Epithelial cell of proximal tubule (primary cell): Measurements from ENCODE around the gene ZNF124. TPM values are rescaled to one million over a fixed set of nuclear protein-coding genes. Genes with fewer than 3 reads are reported as not detected.
"Not testable (repeated sequence)": the region's sequence is repeated elsewhere in the genome, so short reads cannot be mapped to it uniquely, and the experiment has no call there.

Experiments
- DNase-seq: peaks from one replicate; pipeline ENCODE4 v3.0.0-alpha.2; 2011; ENCODE audit warnings: low read depth
- H3K4me3 ChIP-seq: 2 replicates; pipeline ENCODE4 v1.5.1; 2011; ENCODE audit warnings: low read depth, mild to moderate bottlenecking, low read length
- total RNA-seq: library from RNA; depleted of rRNA; stranded (reverse); fragments of >200 nt; gene quantifications from 2 replicates; pipeline ENCODE4 v1.2.3, GENCODE V29; 2015
- TF ChIP-seq, protein P1 (sequence below): conservative IDR thresholded peaks from 2 replicates; pipeline ENCODE4 v1.5.1; 2012; ENCODE audit warnings: low read depth, mild to moderate bottlenecking, low read length

ZNF124 gene
- total RNA-seq = 15.4 and 20.3 TPM in 2 replicates

DNA sequence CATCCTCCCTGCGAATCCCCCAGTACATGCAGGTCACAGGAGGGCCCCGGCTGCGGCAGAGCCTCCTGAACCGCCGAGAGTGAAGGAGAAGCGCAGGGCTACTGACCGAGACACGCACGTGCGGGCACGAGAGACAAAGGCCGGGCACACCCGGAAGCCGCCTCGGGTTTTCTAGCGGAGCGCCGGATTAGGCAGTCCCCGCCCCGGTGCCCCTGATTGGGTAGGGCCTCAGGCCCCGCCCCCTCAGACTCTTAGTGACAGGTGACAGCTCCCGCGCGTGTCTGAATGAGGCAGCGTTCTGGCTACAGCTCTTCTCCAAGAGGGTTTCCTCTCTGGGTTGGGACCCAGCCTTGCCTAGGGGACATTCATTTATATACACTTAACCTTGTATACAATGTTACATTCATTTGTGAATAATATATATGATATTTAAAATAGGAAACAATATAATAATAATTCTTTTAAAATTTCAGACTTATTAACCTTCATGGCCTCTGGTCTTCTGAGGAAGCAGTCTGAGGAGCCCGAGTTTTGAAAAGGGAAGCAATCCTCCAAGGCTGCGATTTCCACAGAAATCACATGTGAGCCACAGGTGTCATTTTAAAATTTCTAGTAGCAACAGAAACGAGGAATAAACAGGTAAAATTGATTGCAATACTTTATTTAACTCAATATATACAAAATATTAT, at the start of gene ZNF124:
TSS of gene ZNF124 (minus strand) at position 146 of the 689 bp plus-strand sequence. CDS start at position 3, 143 bp downstream.
- DNase-seq = not testable (repeated sequence)

DNA sequence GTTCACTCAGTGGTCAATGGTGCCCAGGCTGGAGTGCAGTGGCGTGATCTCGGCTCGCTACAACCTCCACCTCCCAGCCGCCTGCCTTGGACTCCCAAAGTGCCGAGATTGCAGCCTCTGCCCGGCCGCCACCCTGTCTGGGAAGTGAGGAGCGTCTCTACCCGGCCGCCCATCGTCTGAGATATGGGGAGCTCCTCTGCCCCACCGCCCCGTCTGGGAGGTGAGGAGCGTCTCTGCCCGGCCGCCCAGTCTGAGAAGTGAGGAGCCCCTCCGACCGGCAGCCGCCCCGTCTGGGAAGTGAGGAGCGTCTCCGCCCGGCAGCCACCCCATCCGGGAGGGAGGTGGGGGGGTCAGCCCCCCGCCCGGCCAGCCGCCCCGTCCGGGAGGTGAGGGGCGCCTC, 48.5 kb upstream of the ZNF124 start:
- H3K4me3 ChIP-seq, DNase-seq: not testable (repeated sequence)

More for the DNA sequence above, at the start of gene ZNF124:
- H3K4me3 ChIP-seq = not testable (repeated sequence)

DNA sequence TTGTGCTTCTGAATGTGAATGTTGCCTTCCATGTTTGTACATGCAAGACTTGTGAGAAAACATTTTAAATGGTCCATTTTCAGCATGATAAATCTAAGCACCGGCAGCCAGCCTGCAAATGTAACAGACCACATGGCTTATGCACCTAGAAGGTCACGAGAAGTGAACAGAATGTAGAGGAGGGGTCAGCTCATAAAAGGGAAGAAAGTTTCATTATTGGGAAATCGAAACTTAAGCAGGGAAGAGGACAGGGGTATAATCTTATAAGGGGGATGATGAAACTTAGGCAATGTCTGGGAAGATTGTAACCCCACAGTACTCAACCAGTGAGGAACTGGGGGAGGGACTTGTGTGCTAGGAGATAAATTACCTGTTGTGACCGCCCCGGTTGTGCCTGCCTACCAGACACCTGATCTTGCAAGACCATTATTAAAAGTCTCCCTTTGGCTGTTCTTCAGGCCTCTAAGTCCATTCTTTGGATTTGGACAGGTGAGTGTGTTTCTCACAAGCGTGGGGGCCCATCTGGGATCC, 46.4 kb upstream of the ZNF124 start:
- DNase-seq = no peak
- TF ChIP-seq, protein P1, sequence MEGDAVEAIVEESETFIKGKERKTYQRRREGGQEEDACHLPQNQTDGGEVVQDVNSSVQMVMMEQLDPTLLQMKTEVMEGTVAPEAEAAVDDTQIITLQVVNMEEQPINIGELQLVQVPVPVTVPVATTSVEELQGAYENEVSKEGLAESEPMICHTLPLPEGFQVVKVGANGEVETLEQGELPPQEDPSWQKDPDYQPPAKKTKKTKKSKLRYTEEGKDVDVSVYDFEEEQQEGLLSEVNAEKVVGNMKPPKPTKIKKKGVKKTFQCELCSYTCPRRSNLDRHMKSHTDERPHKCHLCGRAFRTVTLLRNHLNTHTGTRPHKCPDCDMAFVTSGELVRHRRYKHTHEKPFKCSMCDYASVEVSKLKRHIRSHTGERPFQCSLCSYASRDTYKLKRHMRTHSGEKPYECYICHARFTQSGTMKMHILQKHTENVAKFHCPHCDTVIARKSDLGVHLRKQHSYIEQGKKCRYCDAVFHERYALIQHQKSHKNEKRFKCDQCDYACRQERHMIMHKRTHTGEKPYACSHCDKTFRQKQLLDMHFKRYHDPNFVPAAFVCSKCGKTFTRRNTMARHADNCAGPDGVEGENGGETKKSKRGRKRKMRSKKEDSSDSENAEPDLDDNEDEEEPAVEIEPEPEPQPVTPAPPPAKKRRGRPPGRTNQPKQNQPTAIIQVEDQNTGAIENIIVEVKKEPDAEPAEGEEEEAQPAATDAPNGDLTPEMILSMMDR = no peak
- H3K4me3 ChIP-seq = no peak overlapping the region

DNA sequence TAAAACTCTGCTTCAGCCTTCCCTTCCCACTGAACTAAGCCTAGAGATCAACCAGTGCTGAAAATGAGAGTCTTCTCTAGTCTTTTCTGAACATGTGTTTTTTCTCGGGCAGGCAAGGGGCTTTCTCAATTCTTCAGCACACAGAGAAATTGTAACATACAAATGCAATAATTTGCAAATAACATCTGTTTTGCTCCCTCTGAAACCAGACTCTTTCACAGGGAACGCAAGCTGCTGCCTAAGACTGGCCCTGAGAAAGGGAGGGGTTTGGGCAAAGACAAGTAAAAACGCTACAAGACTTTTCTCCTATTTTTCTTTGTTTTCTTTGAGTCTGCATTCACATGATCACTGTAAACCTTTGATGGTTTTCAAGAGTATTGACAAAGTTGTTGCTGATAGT, 44.4 kb upstream of the ZNF124 start:
- TF ChIP-seq, protein P1 = no peak
- DNase-seq = no peak
- H3K4me3 ChIP-seq = no peak overlapping the region

DNA sequence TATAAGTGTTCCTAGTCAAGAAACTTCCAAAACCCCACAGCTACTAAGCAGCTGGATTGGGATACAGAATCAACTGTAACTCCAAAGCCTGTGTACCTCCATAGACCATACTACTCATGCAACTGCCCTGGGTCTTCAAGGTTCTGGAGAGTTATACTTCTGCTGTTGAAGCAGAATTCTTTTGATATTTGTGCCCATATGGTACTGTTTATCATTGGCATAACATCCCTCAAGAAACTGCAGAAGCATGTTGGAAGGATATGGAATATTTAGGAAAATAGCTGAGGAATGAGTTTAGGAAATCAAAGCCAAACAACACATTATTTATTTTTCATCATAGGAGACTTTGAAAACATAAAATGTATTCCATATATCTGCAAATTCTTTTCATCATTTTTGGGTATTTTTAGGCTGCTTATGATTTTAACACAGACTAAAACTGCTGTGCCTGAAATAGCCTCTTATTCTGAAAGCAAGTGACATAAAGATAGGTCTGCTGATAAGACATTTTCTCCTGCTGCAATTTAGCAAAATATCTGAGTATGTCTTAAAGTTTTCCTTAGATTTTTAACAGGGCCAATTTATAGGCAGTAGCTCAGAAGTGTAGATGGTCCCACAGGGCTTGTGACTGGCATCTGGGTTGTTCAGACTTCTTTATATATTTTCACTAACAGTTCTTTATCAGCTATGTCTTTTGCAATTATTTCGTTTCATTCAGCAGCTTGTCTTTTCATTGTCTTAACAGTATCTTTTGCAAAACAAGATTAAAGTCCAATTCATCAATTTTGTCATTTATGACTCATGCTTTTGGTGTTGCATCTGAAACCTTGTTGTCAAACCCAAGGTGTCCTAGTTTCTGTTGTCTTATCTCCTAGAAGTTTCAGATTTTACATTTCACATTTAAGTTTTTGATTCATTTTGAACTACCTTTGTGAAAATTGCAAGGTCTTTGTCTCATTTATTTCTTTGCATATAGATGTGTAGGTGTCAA, 41.1 kb upstream of the ZNF124 start:
- no peak for DNase-seq
- TF ChIP-seq, protein P1 = no peak
- no peak overlapping the region for H3K4me3 ChIP-seq

DNA sequence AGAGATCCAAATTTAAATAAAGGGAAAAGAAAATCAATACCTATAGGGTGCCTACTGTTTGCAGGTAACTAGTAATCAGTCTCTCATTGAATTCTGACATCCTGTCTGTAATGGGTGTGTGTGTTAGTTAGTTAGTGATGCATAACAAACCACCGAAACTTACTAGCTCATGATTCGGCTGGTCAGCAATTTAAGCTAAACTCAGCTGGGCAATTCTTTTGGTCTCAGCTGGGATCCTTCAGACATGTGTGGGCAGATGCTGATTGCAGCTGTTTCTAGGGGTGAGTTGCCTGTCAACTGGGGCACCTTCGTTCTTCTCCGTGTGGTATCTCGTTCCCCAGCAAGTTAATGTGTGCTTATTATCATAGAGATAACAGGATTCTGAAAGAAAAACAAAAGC, 40.2 kb upstream of the ZNF124 start:
- TF ChIP-seq, protein P1 = no peak
- DNase-seq = peak; percentile 38
- no peak overlapping the region for H3K4me3 ChIP-seq

DNA sequence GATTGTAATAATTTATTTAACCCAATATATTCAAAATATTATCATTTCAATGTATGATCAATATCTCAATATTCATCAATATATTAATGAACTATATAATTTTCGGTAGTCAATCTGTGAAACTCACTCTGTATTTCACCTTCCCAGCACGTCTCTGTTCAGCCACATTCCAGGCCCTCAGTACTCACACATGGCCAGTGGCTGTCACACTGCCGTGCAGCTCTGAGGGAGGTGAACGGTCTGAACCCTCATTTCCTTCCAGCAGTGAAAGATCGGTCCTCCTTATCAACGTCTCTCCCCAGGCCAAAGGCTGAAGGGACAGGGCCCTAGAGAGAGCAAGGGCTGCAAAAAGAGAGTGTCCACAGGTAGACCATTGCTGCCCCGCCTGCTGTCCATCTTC, 39.5 kb upstream of the ZNF124 start:
- no peak overlapping the region for H3K4me3 ChIP-seq
- TF ChIP-seq, protein P1 = no peak
- no peak for DNase-seq
